ENCODE data around the gene SPRED2. TPM values are rescaled to one million over a fixed set of nuclear protein-coding genes. Genes with fewer than 3 reads are reported as not detected.

The SPRED2 gene
- total and polyA plus RNA-seq, 11 donors: 7.0 to 24.4 (median 16.1) TPM

GRCh38 chr2:65292461-65293011, 139.9 kb downstream of the SPRED2 start:
- Histone ChIP-seq H3K4me1 (peaks cover 0 to 26% (median 13%) of the 10 kb centered on the region in 12 donors), H3K27ac (peak overlapping the region in 1 of 12 donors; percentile 13), H3K9me3 (no peaks in the 10 kb centered on the region), H3K4me3 (no peak overlapping the region), H3K27me3 (peaks cover 0 to 7% (median 0%) of the 10 kb centered on the region in 9 donors), H3K36me3 (no peaks in the 10 kb centered on the region)
- WGBS, 4 donors: 43 to 59% (median 57%) methylated on average over 21 of the region's 21 CpGs
- peak; percentile 26 to 68 (median 59) for ATAC-seq
- intact Hi-C loops (cut with DNase I): no loop called here
- peak in 1 of 5 donors; percentile 51 for DNase-seq
- TF ChIP-seq POLR2A (IDR thresholded peaks at IDR 0.05): no peak
- TF ChIP-seq CTCF (IDR thresholded peaks at IDR 0.05): no peak

DNA sequence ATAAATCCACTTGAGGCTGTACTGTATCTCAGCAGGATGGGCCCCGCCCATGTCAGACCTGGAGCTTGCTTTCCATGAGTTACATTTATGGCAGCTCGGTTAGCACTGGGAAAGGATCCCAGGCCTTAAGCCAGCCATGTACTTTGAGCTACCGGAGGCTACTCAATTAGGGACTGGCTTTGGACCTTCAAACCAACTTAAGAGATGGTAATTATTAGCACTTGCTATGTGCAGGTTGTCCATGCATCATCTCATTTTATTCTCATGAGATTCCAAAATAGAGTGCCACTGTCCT, 140.3 kb downstream of the SPRED2 start:
- no peaks in the 10 kb centered on the region for H3K36me3 ChIP-seq
- no peak overlapping the region for H3K4me3 ChIP-seq
- ATAC-seq (peak in 2 of 4 donors; percentile 22 to 34), DNase-seq (peak in 1 of 5 donors; percentile 38)
- intact Hi-C loops (cut with DNase I): no loop called here
- H3K27ac ChIP-seq: peak overlapping the region in 1 of 12 donors; percentile 13
- H3K27me3 ChIP-seq: peaks cover 0 to 7% (median 0%) of the 10 kb centered on the region in 9 donors
- TF ChIP-seq POLR2A (IDR thresholded peaks at IDR 0.05) (no peak), CTCF (IDR thresholded peaks at IDR 0.05) (no peak)
- 49 to 83% (median 65%) methylated on average over 3 of the region's 3 CpGs for WGBS, 4 donors
- no peaks in the 10 kb centered on the region for H3K9me3 ChIP-seq
- H3K4me1 ChIP-seq: peaks cover 0 to 26% (median 13%) of the 10 kb centered on the region in 12 donors

DNA sequence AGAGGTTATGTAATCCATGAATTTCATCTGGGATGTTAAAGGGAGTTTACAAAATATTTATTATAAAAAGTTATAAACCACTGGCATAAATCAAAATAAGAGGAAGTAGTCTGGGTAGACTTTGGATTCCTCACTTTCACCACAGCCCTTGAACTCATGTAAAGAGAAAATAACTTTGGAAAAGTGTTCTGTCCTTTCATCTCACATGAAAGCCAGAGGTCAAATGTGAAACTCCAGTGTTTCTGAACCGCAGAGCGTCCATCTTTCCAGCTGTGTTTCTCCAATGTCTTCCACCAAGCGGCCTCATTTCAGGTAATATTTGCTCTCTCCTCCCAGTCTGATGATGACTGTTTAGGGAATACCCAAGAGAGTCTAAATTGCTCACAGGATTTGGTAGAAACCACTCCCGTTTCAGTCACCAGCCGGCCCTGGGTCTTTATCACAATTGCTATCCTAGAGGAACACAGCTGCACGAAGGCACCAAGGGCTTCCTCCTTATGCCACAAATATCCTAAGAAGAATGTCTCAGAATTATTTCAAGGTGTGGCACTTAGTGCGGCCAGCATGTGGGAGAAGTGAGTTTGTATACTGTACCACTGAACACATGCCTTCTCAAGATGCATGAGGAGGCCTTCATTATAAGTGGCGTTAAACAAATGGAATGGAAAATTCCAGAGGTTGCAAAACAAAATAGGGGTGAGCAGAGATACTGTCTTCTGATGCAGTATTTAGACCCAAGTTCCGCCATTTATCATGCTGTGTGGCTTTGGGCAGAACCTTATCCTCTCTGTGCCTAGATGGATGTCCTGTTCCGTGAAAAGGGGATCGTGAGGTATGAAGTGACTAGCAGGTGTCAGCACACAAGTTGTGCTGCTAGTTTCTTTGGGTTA, 140.9 kb downstream of the SPRED2 start:
- WGBS, 4 donors: 93 to 98% (median 94%) methylated on average over 11 of the region's 11 CpGs
- intact Hi-C loops (cut with DNase I): no loop called here
- no peak for TF ChIP-seq POLR2A (IDR thresholded peaks at IDR 0.05)
- no peak for TF ChIP-seq CTCF (IDR thresholded peaks at IDR 0.05)

DNA sequence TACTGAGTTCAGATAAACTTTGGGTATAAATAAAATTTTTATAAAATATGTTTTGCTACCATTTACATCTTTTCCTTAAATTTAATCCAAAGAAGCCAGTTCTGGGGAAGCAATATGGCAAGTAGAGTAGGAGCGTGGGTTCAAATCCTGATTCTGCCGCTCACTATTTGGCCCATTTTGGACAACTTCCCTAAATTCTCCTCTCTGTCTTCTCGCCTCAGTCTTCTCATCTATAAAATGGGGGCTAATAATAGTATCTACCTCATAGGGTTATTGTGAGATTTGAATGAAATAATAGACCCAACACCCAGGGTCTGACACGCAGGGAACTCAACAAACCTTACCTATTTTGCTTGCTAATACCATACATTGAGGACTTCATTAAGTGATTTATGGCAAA, 145.0 kb downstream of the SPRED2 start:
- intact Hi-C loops (cut with DNase I): no loop called here
- H3K4me3 ChIP-seq: no peak overlapping the region
- no peaks in the 10 kb centered on the region for H3K27me3 ChIP-seq
- no peaks in the 10 kb centered on the region for H3K9me3 ChIP-seq
- H3K36me3 ChIP-seq: no peaks in the 10 kb centered on the region
- whole genome bisulfite sequencing, 4 donors: 96 to 98% (median 97%) methylated on average over 4 of the region's 4 CpGs
- ATAC-seq (no peak), DNase-seq (no peak)
- TF ChIP-seq POLR2A (IDR thresholded peaks at IDR 0.05): no peak
- TF ChIP-seq CTCF (IDR thresholded peaks at IDR 0.05): no peak
- peaks cover 0 to 14% (median 4%) of the 10 kb centered on the region in 12 donors for H3K4me1 ChIP-seq
- no peak overlapping the region for H3K27ac ChIP-seq

More for the DNA sequence above, 140.9 kb downstream of the SPRED2 start:
- ATAC-seq: no peak
- peaks cover 0 to 26% (median 13%) of the 10 kb centered on the region in 12 donors for H3K4me1 ChIP-seq
- H3K27ac ChIP-seq: no peak overlapping the region
- H3K36me3 ChIP-seq: no peaks in the 10 kb centered on the region
- H3K9me3 ChIP-seq: no peaks in the 10 kb centered on the region
- H3K4me3 ChIP-seq: no peak overlapping the region
- peaks cover 0 to 7% (median 0%) of the 10 kb centered on the region in 9 donors for H3K27me3 ChIP-seq
- no peak for DNase-seq
